ENCODE data around the gene ZNF287. TPM values are rescaled to one million over a fixed set of nuclear protein-coding genes. Genes with fewer than 3 reads are reported as not detected.

Gene ZNF287
- total and polyA plus RNA-seq, 10 of the 15 experiments (the other 5 are each of a cell fraction or from before 2014, with no cell fraction given), result 1.9 to 15.5 (median 4.0) TPM

DNA sequence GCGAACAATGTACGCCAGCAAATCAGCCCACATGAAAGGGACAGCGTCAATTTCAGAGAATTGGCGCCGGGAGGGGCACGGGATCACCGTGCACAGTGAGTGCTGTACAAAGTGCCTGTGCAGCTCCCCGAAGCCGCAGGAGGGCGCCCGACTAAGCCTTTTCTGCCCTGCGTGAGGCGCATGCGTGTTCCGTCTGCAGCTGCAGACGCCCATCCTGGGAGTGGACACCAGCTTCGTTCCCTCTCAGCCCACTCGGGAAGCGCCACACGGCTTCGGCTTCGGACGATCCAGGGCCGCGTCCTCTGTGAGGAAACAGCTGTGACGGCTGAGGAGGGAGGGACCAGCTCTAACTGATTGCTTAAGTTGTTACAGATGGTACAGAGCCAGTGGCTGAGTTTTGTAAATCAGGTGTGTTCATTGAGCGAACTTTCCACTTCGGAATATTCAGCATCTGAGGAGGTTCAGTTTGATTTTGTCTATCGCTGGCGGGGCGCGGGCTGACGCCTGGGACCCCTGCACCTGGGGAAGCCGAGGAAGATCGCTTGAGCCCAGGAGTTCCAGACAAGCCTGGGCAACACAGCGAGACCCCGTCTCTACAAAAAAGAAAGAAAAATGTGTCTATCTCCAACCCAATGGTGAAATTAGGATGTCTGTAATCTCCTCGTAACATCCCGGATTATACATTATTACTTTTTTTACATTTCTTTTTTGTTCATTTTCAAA, 15.4 kb upstream of the ZNF287 start (continued):
- TF ChIP-seq NFXL1 (IDR thresholded peaks at IDR 0.05; ENCODE audit: borderline replicate concordance) (no peak), ZBED1 (IDR thresholded peaks at IDR 0.05; ENCODE audit: borderline replicate concordance) (no peak), KLF5 (IDR thresholded peaks at IDR 0.05; ENCODE audit: partially characterized antibody) (no peak), SP1 (IDR thresholded peaks at IDR 0.05; ENCODE audit: low read depth, low read length) (no peak), NRF1 (conservative IDR thresholded peaks at IDR 0.05; ENCODE audit: low read depth, low read length) (0 out of 2 replicates have a peak, but pooled peaks have one; percentile 21), CREB1 (IDR thresholded peaks at IDR 0.05; ENCODE audit: low read depth) (no peak), CBFB (IDR thresholded peaks at IDR 0.05; ENCODE audit: low read depth) (no peak)
- TF ChIP-seq, protein P1, sequence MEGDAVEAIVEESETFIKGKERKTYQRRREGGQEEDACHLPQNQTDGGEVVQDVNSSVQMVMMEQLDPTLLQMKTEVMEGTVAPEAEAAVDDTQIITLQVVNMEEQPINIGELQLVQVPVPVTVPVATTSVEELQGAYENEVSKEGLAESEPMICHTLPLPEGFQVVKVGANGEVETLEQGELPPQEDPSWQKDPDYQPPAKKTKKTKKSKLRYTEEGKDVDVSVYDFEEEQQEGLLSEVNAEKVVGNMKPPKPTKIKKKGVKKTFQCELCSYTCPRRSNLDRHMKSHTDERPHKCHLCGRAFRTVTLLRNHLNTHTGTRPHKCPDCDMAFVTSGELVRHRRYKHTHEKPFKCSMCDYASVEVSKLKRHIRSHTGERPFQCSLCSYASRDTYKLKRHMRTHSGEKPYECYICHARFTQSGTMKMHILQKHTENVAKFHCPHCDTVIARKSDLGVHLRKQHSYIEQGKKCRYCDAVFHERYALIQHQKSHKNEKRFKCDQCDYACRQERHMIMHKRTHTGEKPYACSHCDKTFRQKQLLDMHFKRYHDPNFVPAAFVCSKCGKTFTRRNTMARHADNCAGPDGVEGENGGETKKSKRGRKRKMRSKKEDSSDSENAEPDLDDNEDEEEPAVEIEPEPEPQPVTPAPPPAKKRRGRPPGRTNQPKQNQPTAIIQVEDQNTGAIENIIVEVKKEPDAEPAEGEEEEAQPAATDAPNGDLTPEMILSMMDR (IDR thresholded peaks at IDR 0.05 in 2 of 3, conservative IDR thresholded peaks at IDR 0.05 in 1 of 3; ENCODE audit: control insufficient read depth in 2 of 3, extremely low read depth in 1 of 3, insufficient read depth in 1 of 3, low read depth in 3 of 3, low read length in 3 of 3), result peak; percentile 57 to 82 (median 70)

DNA sequence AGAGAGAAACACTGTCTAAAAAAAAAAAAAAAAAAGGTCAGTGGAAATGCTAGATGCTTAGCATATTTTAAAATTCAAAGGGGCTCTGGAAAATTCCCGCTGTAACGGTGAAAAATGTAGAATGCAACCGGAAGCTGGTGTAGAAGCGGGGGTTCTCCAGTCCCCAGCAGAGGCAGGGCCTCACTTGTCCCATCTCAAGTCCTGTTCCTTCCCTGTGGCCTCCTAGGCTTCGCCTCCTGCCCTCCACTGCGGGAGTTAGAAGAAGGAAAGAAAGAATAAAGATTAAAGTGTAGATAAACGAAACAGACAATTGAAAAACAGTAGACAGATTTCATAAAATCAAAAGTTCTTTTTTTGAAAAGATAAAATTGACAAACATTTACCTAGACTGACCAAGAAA, 14.8 kb upstream of the ZNF287 start:
- in situ Hi-C loops (cut with MboI) (no loop called here), intact Hi-C loops (cut with micrococcal nuclease; ENCODE audit: unreplicated experiment) (no loop called here)
- POLR2A ChIA-PET, result interaction anchor here (0.6 to 1.3 kb wide), 2 partner anchors 48 to 573 kb away, joined by 4 to 5 read pairs; no protein-coding TSS in a partner anchor
- no peak for FAIRE-seq
- Histone ChIP-seq H3K27ac (ENCODE audit: control insufficient read depth, insufficient read depth) (no peak overlapping the region), H3K79me2 (ENCODE audit: control insufficient read depth, insufficient read depth, low read length) (no peaks in the 10 kb centered on the region), H4K20me1 (ENCODE audit: control insufficient read depth, insufficient read depth) (no peaks in the 10 kb centered on the region), H3K36me3 (ENCODE audit: control insufficient read depth in 2 of 2, insufficient read depth in 2 of 2, low read length in 1 of 2) (no peaks in the 10 kb centered on the region), H3K27me3 (replicated peaks in 1 of 2; ENCODE audit: control insufficient read depth in 2 of 2, insufficient read depth in 2 of 2, low read length in 1 of 2) (peaks cover 0 to 2% of the 10 kb centered on the region in 2 experiments; a peak in 1 of 4 replicates), H3K4me3 (no peak overlapping the region), H3K4me2 (ENCODE audit: control insufficient read depth, insufficient read depth) (no peak overlapping the region), H3K4me1 (ENCODE audit: control insufficient read depth, insufficient read depth, low read length) (no peaks in the 10 kb centered on the region), H2AFZ (ENCODE audit: control insufficient read depth, low read depth, low read length) (no peak overlapping the region), H3K9me3 (replicated peaks; ENCODE audit: control insufficient read depth, insufficient read depth, low read length) (peaks cover 6% of the 10 kb centered on the region; the same call in 2 of the 3 replicates), H3K9ac (ENCODE audit: control insufficient read depth, insufficient read depth, low read length) (no peak overlapping the region)
- no peak for ATAC-seq
- 25% methylated on average over 7 of the region's 7 CpGs for WGBS (ENCODE audit: insufficient coverage, insufficient replicate concordance, low lambda C conversion rate, missing lambda C conversion rate)
- RAD21 ChIA-PET (ENCODE audit: unreplicated experiment), result no interaction called here
- DNase-seq (ENCODE audit: low read depth, low spot score), result no peak
- BruUV-seq (replicated peaks), result no TSS peak
- SMC1A ChIA-PET (ENCODE audit: uncharacterized antibody, unreplicated experiment), result no interaction called here
- TF ChIP-seq BRCA1 (IDR thresholded peaks at IDR 0.05; ENCODE audit: low read depth, low read length), result no peak
- CTCF ChIA-PET, result interaction anchor here (0.6 to 3.3 kb wide), 8 partner anchors 12 to 220 kb away, joined by 3 to 18 read pairs (median 4); partner anchors contain the start of gene CCDC144A

All from GM12878 (cell line).